ENCODE results near the gene TIMM17A.

- TF ChIP-seq, protein P1, sequence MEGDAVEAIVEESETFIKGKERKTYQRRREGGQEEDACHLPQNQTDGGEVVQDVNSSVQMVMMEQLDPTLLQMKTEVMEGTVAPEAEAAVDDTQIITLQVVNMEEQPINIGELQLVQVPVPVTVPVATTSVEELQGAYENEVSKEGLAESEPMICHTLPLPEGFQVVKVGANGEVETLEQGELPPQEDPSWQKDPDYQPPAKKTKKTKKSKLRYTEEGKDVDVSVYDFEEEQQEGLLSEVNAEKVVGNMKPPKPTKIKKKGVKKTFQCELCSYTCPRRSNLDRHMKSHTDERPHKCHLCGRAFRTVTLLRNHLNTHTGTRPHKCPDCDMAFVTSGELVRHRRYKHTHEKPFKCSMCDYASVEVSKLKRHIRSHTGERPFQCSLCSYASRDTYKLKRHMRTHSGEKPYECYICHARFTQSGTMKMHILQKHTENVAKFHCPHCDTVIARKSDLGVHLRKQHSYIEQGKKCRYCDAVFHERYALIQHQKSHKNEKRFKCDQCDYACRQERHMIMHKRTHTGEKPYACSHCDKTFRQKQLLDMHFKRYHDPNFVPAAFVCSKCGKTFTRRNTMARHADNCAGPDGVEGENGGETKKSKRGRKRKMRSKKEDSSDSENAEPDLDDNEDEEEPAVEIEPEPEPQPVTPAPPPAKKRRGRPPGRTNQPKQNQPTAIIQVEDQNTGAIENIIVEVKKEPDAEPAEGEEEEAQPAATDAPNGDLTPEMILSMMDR (IDR thresholded peaks at IDR 0.05; ENCODE audit: low read length), result no peak
- no peak for TF ChIP-seq EZH2 (IDR thresholded peaks at IDR 0.05; ENCODE audit: borderline replicate concordance, low read length)
These were observed 60.3 kb downstream of the TIMM17A start for GRCh38 chr1:202015662-202015937.
